Measurements from ENCODE around the gene NDUFB4.
A peak's percentile ranks its signal among the peaks of the same experiment; 100 is the strongest.

The NDUFB4 gene

DNA sequence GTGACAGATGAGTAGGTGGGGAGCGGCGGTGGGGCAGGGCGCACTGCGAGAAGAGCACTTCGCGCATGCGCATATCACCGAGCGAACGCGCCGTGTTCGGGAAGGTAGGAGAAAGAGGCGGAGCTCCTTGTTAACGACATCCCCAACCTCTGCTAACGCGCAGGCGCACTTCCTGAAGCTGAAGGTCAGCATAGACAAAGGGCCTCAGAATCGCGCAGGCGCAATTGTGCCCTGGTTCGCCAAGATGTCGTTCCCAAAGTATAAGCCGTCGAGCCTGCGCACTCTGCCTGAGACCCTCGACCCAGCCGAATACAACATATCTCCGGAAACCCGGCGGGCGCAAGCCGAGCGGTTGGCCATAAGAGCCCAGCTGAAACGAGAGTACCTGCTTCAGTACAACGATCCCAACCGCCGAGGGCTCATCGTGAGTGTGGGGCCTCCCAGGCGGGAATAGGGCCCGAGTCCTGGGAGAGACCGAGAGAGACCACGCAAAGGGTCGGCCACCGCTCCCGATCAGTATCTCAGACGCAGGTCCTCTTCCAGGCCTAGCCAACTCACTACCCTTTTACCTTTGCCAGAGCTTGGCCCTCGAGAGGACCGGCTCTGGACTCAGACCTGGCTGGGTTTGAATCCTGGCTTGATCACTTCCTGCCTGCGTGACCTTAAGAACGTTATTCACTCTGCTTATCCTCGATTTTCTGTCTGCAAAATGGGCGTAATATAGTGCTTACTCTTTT is at the start of gene NDUFB4:
TSS of gene NDUFB4 (plus strand) at position 221 of the 737 bp plus-strand sequence. CDS start at position 245, 24 bp downstream.
- peak; percentile 98 to 100 (median 98) for DNase-seq

GRCh38 chr3:120550546-120550945 is 45.6 kb upstream of the NDUFB4 start:
- no peak for DNase-seq

DNA sequence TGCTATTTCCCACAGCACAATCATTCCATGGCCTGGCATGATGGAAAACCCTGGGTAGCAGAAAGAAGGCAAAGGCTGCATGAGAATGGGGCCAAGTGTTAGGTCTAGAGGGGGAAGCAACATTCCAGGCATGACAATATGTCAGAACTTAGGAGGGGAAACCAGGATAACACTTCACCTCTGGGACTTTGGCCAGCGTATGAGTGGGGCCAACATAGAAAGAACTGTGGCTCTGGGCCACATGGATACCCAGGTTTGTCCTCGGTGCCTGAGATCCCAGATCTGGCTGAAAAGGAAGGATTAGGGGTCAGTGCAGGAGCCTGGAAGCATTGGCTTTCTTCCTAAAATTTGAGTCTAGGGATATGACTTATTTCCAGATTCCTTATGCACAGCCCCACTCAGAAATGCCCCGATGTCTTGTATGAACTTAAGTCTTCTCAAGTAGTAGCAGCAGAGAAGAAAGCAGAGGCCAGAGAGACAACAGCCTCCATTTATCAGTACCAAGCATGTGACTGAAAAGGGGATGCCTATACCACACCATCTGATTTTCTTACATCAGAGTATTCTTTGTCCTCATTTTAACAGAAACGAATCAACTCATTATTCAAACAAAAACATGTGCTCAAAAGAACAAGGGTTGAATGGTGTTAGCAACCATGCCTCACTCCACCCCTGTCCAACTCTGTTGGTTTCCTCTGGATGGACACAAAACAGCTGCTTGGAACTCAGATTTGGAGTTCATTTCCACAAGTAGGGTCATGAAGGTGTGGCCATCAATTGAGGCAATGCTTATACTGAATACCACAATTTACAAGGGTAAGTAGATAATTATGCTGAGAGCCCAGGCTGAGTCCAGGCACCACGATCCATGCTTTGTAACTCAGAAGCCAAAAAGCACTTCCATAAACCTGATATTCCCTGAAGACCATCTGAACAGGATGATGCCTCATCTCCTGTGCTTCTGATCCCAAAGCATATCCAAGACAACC is 43.7 kb upstream of the NDUFB4 start:
- no peak for DNase-seq

DNA sequence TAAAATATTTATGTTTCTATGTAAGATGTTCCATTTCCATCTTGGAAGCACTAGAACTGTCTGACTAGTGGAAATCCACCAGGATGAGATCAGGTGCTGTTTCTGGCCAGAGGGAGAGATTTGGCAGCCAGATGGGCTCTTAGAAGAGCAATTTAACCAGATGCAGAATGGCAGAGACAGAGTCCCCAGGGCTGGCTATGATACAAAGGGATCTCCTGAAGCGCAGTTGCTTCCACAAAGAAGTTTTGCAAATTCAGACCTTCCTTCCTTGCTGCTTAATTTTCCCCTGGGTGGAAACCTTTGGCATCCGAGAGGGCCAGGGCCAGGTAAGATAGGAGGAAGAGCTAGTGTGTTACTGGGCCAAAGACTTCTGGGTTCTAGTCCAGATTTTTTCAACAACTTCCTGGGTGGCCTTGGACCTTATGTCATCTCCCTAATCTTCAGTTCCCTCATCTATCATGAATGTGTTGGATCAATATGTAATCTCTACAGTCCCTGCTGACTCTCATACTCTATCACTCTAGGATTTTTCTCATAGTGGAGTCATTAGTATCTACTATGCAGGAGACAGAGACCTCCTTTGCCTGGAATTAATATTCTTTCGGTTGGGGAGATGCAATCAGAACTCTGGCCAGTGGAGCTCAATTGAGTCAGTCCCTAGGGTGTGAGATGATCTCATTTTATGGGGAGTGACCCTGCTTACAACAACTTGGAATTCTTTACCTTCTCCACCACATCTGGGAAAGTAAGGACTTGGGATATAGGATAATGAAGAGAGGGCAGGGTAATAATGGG is 41.1 kb upstream of the NDUFB4 start:
- no peak for DNase-seq

DNA sequence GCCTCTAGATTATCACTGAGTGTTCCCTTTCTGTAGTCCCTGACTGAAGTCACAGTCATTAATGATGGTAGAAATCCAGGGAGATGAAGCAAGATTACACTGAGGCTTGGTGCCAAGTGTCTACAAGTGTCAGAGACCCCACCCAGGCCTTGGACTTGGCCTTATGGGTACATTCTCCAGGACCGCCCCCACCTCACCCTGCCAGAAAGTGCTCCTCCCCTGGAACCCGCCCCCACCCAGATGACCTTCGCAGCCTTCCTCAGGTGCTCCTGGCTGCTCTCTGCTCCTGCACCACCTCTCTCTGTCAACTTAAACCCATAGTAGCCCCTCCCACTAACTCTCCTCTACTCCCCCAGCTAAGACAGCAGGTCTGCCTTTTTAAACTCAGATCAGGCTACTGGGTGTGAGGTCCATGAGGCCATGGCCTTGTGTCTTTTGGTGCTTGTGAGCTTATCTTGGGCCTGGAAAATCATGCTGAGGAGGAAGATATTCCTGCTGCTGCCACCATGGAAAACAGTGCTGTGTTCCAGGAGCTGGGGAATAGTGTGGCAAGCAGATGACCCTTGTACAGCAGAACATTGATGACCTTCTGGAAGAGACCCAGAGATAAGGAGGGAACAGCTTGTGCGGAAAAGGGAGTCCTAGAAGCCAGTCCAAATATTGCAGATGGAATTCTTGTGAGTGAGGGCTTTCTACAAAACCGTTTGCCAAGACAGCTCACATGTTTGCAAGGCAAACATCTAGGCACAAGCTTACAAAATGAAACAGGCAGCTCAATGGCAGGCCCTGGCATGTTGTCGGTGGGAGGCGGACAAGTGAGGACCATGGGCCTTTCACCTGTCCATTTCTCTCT is 40.3 kb upstream of the NDUFB4 start:
- DNase-seq, result no peak

DNA sequence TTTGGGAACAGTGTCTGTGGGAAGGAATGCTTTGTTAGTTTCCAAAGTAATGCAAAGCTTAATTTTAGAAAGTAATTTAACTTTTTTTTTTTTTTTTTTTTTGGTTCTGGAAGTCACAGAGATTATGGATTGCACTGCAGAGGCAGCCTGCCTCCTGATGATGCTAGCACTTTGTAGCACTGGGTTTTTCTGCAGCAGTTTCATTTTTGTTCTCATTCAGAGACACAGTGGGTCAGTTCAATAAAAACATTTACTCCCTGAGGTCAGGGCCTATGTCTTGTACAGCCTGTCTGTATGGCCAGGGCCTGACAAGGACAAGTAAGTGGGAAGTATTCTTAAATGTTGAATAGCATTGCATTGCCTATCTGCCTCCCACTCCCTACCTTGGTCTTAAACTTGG is 39.0 kb upstream of the NDUFB4 start:
- DNase-seq, result no peak

- DNase-seq, result peak; percentile 76 to 92 (median 87)
Observed at GRCh38 chr3:120558771-120559241, 37.3 kb upstream of the NDUFB4 start.

DNA sequence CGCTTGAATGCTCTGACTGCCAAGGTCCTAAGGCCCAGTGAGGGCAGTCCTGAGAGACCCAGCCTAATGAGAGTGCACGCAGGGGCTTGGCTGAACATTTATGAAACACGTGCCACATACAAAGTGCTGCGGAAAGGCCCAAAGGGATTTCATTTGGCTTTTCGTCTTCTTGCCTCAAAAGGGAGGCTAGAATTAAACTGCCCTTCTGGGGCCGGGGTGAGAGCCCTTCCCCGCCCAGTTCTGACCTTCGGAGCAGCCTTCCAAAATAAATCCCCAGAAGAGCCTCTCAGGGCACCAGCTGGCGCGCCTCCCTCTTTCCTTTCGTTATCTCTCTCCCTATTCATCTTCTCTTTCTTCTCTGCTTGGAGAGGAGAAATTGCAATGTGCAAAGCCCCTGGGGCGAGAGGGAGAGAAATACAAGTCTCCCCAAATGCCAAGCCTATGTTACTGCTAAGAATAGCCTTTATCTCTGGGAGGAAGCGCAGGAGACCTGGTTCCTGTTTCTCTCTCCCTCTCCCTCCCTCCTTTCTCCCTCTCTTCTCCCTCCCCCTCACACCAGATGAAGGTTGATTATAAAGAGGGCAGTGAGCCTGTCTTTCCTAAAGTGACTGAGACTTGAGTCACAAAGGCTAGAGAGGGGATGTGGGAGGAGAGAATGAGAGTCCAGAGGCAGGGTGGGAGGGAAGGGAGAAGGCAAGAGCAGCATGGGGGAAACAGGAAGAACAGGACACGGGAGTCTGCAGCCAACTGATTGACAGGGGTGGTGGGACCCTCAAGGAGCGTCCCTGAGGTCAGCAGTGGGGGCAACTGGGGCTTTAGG is 36.7 kb upstream of the NDUFB4 start:
- peak; percentile 32 to 81 (median 70) for DNase-seq

- no peak for DNase-seq
Observed at GRCh38 chr3:120560304-120561250, 35.6 kb upstream of the NDUFB4 start.

GRCh38 chr3:120561251-120562045 is 34.7 kb upstream of the NDUFB4 start:
- DNase-seq, result peak; percentile 34 to 83 (median 68)

GRCh38 chr3:120563356-120564022 is 32.6 kb upstream of the NDUFB4 start:
- DNase-seq, result no peak

DNA sequence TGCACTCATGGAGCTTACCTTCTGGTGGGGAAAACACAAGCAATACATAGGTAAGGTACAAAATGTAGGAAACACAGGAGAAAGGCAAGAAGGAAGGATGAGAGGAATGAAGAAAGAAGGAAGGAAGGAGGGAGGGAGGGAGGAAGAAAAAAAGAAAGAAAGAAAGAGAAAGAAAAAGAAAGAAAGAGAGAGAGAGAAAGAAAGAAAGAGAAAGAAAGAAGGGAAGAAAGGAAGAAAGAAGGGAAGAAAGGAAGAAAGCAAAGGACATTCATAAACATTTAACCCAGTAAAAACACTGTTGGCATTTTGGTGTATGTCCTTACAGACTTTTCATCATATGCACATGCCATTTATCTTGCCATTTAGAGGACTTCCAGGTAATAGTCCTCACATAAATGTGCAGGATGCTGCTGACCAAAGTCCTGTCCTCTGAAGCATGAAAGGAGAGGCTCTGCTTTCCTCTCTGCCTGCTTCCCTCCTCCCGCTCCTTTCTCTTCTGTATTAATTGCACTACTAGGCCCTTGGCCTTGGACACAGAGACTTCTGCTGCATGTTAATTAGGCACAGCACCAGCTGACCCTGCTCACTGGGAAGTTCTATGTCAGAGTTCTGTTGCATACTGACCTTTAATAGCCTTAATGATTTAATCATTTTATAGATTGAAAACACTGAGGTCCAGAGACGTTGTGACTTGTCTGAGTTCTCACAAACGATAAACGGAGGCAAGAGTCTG is 29.7 kb upstream of the NDUFB4 start:
- no peak for DNase-seq

DNA sequence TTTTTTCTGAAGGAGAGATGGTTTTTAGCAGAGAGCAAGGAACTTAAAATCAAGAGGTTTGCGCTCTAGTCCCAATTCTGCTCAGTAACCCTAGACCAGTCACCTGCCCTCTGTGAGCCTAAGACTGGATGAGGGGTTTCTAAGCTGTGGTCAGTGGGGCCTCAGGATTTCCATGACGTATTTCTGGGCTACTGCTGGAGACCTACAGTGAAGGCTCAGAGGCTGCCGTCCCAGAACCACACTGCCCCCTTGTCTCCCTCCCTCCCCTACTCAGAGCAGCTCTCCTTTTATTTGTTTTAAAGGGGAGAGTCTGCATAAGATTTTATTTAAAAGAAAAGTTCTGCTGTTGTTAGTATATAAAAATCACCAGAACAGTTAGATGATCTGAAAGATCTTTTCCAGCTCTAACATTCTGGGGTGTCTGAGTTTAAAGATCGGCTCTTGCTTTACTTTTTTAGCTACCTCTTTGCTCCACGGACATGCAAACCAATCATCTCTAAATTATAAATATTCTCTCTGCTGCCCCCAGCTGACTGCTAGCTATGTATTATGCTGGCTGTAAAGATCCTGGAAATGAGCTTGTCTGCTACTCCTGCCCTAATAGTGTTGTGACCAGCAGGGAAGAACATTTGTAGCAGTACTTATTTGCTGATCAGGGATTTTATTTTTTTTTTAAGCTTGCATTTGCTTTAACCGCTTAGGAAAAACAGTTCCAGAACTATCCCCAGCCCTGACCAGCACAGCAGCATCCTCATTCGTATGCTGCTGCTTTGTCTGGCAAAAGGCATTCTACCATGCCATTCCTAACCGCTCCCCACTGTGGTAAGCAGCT is 28.6 kb upstream of the NDUFB4 start:
- DNase-seq, result peak in 2 of 3 experiments; percentile 44 to 66

- DNase-seq, result no peak
Observed at GRCh38 chr3:120568202-120568531, 28.0 kb upstream of the NDUFB4 start.

DNA sequence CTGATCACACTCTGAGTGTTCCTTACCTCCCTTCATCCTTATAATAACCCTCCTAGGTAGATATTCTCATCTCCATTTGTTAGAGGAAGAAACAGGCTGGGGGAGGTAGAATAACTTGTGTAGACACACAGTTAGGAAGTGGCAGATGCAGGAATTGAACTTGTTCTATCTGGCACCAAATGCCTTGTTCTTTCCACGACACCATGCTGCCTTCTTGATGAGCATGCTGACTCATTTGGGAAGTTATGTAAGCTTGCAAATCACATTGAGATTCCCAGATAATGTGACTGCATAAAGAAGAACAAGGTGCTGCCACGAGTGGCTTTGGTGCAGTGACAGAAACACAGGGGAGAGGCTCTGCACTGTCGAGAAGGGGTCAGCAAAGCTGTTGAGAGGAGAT is 27.5 kb upstream of the NDUFB4 start:
- DNase-seq, result no peak

DNA sequence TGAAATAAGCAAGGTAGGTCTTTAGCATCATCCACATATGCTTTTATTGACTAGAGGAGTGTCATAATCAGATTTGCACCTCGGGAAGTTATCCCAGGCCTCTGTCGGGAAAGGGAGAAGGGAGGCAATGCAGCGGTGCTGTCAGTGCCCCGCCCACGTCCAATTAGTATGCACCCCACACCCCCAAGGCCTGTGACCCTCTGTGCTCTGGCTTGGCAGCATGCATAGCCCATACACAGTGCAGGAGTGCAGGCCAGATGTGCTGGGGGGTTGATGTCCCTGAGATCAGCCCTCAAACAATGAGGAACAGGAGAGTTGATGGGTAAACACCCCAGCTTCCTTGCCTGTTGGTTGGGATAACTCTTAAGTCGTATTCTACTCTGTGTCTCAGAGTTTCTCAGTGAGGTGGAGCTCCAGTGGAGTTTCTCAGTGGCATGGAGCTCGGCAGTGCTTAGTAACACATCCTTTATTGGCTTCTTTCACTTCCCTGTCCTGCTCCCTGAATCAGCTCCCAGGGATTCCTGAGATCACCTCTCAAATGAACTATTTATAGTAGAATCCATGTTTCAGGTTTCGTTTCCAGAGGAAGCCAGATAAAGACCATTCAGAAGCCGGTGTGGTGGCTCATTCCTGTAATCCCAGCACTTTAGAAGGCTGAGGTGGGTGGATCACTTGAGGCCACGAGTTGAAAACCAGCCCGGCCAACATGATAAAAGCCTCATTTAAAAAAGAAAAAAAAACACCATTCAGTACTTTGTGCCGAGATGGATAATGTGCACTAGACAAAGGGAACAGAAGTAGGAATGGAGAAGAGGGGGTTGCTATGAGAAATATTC is 26.7 kb upstream of the NDUFB4 start:
- no peak for DNase-seq

All from NCI-H1417 (cell line).